ENCODE data around the gene PDAP1.

Gene PDAP1

GRCh38 chr7:99369767-99370391 is 38.5 kb downstream of the PDAP1 start:
- H3K4me3 ChIP-seq (ENCODE audit: low read depth, low read length): no peak overlapping the region
- TF ChIP-seq CTCF (IDR thresholded peaks at IDR 0.05; ENCODE audit: low read depth, low read length) (no peak), MAX (IDR thresholded peaks at IDR 0.05; ENCODE audit: low read depth, low read length) (no peak), MYC (IDR thresholded peaks at IDR 0.05; ENCODE audit: low read depth, low read length) (no peak), POLR2A (IDR thresholded peaks at IDR 0.05; ENCODE audit: extremely low read depth, insufficient read length) (no peak)
- DNase-seq (ENCODE audit: low read depth): no peak

- H3K4me3 ChIP-seq (ENCODE audit: low read depth, low read length): no peak overlapping the region
- DNase-seq (ENCODE audit: low read depth): no peak
- TF ChIP-seq CTCF (IDR thresholded peaks at IDR 0.05; ENCODE audit: low read depth, low read length) (no peak), MAX (IDR thresholded peaks at IDR 0.05; ENCODE audit: low read depth, low read length) (no peak), POLR2A (IDR thresholded peaks at IDR 0.05; ENCODE audit: extremely low read depth, insufficient read length) (no peak), MYC (IDR thresholded peaks at IDR 0.05; ENCODE audit: low read depth, low read length) (no peak)
Measured at GRCh38 chr7:99368750-99369389, 39.5 kb downstream of the PDAP1 start.

DNA sequence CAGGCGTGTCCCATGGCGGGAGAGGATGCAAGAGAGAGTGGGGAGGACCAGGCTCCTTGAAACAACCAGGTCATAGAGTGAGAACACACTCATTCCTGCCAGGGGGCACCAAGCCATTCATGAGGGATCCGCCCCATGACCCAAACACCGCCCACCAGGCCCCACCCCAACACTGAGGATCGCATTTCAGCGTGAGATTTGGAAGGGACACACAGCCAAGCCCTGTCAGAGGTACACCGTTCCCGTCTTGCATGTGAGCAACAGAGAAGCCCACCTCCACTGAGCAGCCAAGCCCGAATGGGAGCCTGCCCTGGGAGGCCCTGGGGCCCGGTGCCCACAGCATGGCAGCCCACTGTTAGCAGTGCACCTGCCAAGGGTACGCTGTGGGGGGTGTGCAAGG is 41.8 kb downstream of the PDAP1 start:
- no peak for DNase-seq (ENCODE audit: low read depth)

GRCh38 chr7:99365318-99366141 is 42.9 kb downstream of the PDAP1 start:
- TF ChIP-seq POLR2A (IDR thresholded peaks at IDR 0.05; ENCODE audit: extremely low read depth, insufficient read length): no peak
- 0 out of 2 replicates have a peak, but pooled peaks have one; percentile 3 for TF ChIP-seq MAX (IDR thresholded peaks at IDR 0.05; ENCODE audit: low read depth, low read length)
- TF ChIP-seq CTCF (IDR thresholded peaks at IDR 0.05; ENCODE audit: low read depth, low read length): peak; percentile 72
- TF ChIP-seq MYC (IDR thresholded peaks at IDR 0.05; ENCODE audit: low read depth, low read length): no peak
- no peak overlapping the region for H3K4me3 ChIP-seq (ENCODE audit: low read depth, low read length)
- peak; percentile 52 for DNase-seq (ENCODE audit: low read depth)

More for the DNA sequence above, 41.8 kb downstream of the PDAP1 start:
- TF ChIP-seq POLR2A (IDR thresholded peaks at IDR 0.05; ENCODE audit: extremely low read depth, insufficient read length): no peak
- no peak for TF ChIP-seq CTCF (IDR thresholded peaks at IDR 0.05; ENCODE audit: low read depth, low read length)
- TF ChIP-seq MAX (IDR thresholded peaks at IDR 0.05; ENCODE audit: low read depth, low read length): no peak
- no peak for TF ChIP-seq MYC (IDR thresholded peaks at IDR 0.05; ENCODE audit: low read depth, low read length)
- H3K4me3 ChIP-seq (ENCODE audit: low read depth, low read length): no peak overlapping the region

DNA sequence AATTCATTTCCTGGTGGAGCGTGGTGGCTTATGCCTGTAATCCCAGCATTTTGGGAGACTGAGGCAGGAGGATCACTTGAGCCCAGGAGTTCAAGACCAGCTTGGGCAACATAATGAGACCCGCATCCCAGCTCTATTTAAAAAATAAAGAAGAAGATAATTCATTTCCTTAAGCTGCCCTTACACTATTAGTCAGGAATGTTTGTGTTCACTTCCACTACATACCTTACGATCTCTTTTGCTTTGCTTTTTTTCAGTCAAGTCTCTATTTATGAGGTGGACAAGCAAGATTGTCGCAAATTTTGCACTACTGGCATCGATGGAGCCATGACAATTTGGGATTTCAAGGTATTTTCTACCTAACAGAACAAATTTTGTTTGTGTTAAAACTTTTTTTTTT is 45.1 kb downstream of the PDAP1 start:
- no peak overlapping the region for H3K4me3 ChIP-seq (ENCODE audit: low read depth, low read length)
- no peak for TF ChIP-seq CTCF (IDR thresholded peaks at IDR 0.05; ENCODE audit: low read depth, low read length)
- no peak for TF ChIP-seq MAX (IDR thresholded peaks at IDR 0.05; ENCODE audit: low read depth, low read length)
- no peak for TF ChIP-seq POLR2A (IDR thresholded peaks at IDR 0.05; ENCODE audit: extremely low read depth, insufficient read length)
- TF ChIP-seq MYC (IDR thresholded peaks at IDR 0.05; ENCODE audit: low read depth, low read length): no peak
- no peak for DNase-seq (ENCODE audit: low read depth)
